Caco-2 (cell line): ENCODE results near the gene SGCD. TPM values are rescaled to one million over a fixed set of nuclear protein-coding genes. Genes with fewer than 3 reads are reported as not detected.

ENCODE experiments used
- BruUV-seq: library from RNA; stranded (reverse); fragments of 400-500 nt; replicated peaks from 2 replicates; lab custom pipeline; 2021; lab: Mats Ljungman, UMichigan
- CTCF ChIA-PET: fragments of 300-600 bp; sonication (Branson Sonifier 250); formaldehyde crosslinking; loops from one replicate; lab custom pipeline; 2022; ENCODE audit warnings: antibody characterized with exemption; lab: Charles Lee
- POLR2A ChIA-PET: fragments of 300-600 bp; sonication (Branson Sonifier 250); formaldehyde crosslinking; loops from one replicate; lab custom pipeline; 2022; ENCODE audit warnings: antibody characterized with exemption; lab: Charles Lee
- DNase-seq, 2 experiments: peaks; one replicate each; pipeline versions ENCODE4 v3.0.0 to v3.0.0-alpha.2; 2020 to 2022
- H3K27me3 ChIP-seq: replicated peaks from 2 replicates; pipeline ENCODE4 v1.6.0; 2011; ENCODE audit warnings: low read length; ENCODE audit not compliant: control insufficient read depth, insufficient read depth
- H3K36me3 ChIP-seq: 2 replicates; pipeline ENCODE4 v1.5.1; 2011; ENCODE audit warnings: low read length; ENCODE audit not compliant: control insufficient read depth, insufficient read depth
- H3K4me1 ChIP-seq: fragments of 250-450 bp; sonication (Bioruptor Pico); 2 replicates; pipeline ENCODE4 v1.5.1; 2020; ENCODE audit warnings: mild to moderate bottlenecking
- H3K4me3 ChIP-seq: 2 replicates; pipeline ENCODE4 v1.5.1; 2011; ENCODE audit warnings: low read depth, mild to moderate bottlenecking, control low read depth, low read length
- H3K9me3 ChIP-seq: fragments of 250-450 bp; sonication (Bioruptor Pico); 2 replicates; pipeline ENCODE4 v1.5.1; 2020; ENCODE audit warnings: mild to moderate bottlenecking, moderate library complexity
- H3K27ac Mint-ChIP-seq: one replicate; pipeline ENCODE4 v1.8.0; 2022; ENCODE audit warnings: mixed read lengths; ENCODE audit not compliant: unreplicated experiment
- H3K27me3 Mint-ChIP-seq: one replicate; pipeline ENCODE4 v1.8.0; 2022; ENCODE audit warnings: mixed read lengths; ENCODE audit not compliant: insufficient read depth, unreplicated experiment
- H3K36me3 Mint-ChIP-seq: one replicate; pipeline ENCODE4 v1.8.0; 2022; ENCODE audit warnings: mild to moderate bottlenecking, mixed read lengths; ENCODE audit not compliant: insufficient read depth, unreplicated experiment
- H3K4me1 Mint-ChIP-seq: one replicate; pipeline ENCODE4 v1.8.0; 2022; ENCODE audit warnings: low read depth, mixed read lengths; ENCODE audit not compliant: unreplicated experiment
- H3K4me3 Mint-ChIP-seq: one replicate; pipeline ENCODE4 v1.8.0; 2022; ENCODE audit warnings: mild to moderate bottlenecking, moderate library complexity, mixed read lengths; ENCODE audit not compliant: unreplicated experiment
- H3K9me3 Mint-ChIP-seq: one replicate; pipeline ENCODE4 v1.8.0; 2022; ENCODE audit warnings: mixed read lengths; ENCODE audit not compliant: unreplicated experiment
- intact Hi-C: fragments of 100-400 bp; cut with micrococcal nuclease; formaldehyde crosslinking; loops from one replicate; pipeline ENCODE4 v1.10.0; 2022; ENCODE audit not compliant: unreplicated experiment
- total RNA-seq: library from RNA; stranded (reverse); gene quantifications from 2 replicates; pipeline ENCODE4 v1.2.3, GENCODE V29; 2022
- TF ChIP-seq, protein P1 (sequence below), 2 experiments: fragments of 200-600 bp in 1 of 2; IDR thresholded peaks; 1 replicate in 1 of 2; 2 replicates in 1 of 2; pipeline versions ENCODE4 v1.5.1 to v1.8.0; 2011 to 2022; ENCODE audit warnings: antibody characterized with exemption in 1 of 2, control low read depth in 1 of 2, inconsistent platforms in 1 of 2, low read depth in 1 of 2, low read length in 1 of 2, mild to moderate bottlenecking in 1 of 2, moderate library complexity in 1 of 2; ENCODE audit not compliant: insufficient read depth in 1 of 2, severe bottlenecking in 1 of 2, unreplicated experiment in 1 of 2

SGCD gene
- total RNA-seq, 1 experiment from 2014 or later: 0.20 TPM

DNA sequence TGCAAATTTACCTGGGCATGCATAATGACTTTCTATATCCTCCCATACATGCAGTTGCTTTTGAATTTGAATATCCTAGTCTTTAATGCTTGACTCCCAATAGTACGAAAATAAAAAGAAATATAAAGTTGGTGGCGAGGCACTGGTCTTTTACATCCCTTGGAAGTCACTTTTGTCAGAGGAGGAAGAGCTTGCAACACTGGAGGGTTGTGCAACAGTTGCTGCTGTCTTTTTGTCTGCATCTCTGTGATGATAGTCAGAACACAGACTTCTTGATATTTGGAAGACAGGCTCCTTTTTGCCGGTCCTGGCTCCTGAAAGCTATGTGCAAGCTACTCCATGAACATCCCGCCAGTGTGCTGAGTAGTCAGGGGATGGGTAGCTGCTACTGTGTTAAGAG, 16.8 kb upstream of the SGCD start:
- Histone ChIP-seq H3K4me3 (no peak overlapping the region), H3K9me3 (peaks cover 4% of the 10 kb centered on the region; the same call in 1 of the 2 replicates), H3K27me3 (no peaks in the 10 kb centered on the region), H3K36me3 (no peaks in the 10 kb centered on the region), H3K4me1 (no peaks in the 10 kb centered on the region)
- TF ChIP-seq, protein P1, sequence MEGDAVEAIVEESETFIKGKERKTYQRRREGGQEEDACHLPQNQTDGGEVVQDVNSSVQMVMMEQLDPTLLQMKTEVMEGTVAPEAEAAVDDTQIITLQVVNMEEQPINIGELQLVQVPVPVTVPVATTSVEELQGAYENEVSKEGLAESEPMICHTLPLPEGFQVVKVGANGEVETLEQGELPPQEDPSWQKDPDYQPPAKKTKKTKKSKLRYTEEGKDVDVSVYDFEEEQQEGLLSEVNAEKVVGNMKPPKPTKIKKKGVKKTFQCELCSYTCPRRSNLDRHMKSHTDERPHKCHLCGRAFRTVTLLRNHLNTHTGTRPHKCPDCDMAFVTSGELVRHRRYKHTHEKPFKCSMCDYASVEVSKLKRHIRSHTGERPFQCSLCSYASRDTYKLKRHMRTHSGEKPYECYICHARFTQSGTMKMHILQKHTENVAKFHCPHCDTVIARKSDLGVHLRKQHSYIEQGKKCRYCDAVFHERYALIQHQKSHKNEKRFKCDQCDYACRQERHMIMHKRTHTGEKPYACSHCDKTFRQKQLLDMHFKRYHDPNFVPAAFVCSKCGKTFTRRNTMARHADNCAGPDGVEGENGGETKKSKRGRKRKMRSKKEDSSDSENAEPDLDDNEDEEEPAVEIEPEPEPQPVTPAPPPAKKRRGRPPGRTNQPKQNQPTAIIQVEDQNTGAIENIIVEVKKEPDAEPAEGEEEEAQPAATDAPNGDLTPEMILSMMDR (IDR thresholded peaks at IDR 0.05; ENCODE audit: insufficient read depth in 1 of 2, low read depth in 1 of 2, low read length in 1 of 2, severe bottlenecking in 1 of 2, unreplicated experiment in 1 of 2): no peak
- Mint-ChIP-seq H3K27ac (no peak overlapping the region), H3K4me3 (no peak overlapping the region), H3K9me3 (peaks cover 11% of the 10 kb centered on the region), H3K36me3 (no peaks in the 10 kb centered on the region), H3K4me1 (no peaks in the 10 kb centered on the region), H3K27me3 (no peaks in the 10 kb centered on the region)
- DNase-seq: no peak
- intact Hi-C loops: no loop called here
- no TSS peak for BruUV-seq
- POLR2A ChIA-PET: no interaction called here
- CTCF ChIA-PET: no interaction called here

DNA sequence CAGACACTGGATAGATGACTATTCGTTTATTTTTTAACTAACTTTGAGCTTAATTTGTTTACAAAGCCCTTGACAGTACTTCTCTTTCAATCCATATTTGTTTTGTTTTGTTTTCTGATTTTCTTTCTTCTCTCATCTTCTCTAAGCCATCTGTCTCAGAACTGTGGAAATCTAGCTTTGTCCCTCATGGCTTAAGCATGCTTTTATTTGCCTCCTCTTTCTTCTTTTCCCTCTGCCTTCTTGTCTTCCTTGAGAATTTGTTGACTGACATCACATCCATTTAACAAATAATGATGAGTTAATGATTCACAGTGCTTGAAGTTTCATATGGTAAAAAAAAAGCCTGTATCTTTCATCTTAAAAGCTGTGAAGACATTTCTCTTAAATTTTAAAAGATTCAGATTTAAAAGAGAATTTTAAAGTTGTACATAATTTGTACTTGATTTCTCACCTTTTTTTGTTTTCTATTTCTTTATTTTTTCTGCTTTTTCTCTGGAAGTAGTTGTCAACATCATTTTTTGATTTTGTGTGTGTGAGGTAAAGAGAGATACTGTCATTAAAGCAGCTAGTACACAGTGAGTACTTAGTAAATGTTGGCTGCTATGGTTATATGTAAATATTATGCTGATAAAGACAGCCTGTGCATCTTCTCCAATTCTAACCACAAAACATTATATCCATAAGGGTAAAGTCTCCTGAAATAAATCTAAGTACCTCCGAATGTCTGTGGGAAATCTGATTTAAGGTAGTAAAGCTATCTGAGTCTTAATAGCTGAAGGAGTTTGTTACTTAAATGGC, 13.9 kb upstream of the SGCD start:
- Mint-ChIP-seq H3K27me3 (no peaks in the 10 kb centered on the region), H3K4me1 (no peaks in the 10 kb centered on the region), H3K9me3 (peaks cover 11% of the 10 kb centered on the region), H3K36me3 (no peaks in the 10 kb centered on the region), H3K27ac (no peak overlapping the region), H3K4me3 (no peak overlapping the region)
- ChIA-PET POLR2A (no interaction called here), CTCF (no interaction called here)
- H3K4me3 ChIP-seq: no peak overlapping the region
- H3K4me1 ChIP-seq: no peaks in the 10 kb centered on the region
- H3K9me3 ChIP-seq: no peaks in the 10 kb centered on the region
- TF ChIP-seq, protein P1 (IDR thresholded peaks at IDR 0.05; ENCODE audit: insufficient read depth in 1 of 2, low read depth in 1 of 2, low read length in 1 of 2, severe bottlenecking in 1 of 2, unreplicated experiment in 1 of 2): no peak
- intact Hi-C loops: no loop called here
- BruUV-seq: no TSS peak
- H3K36me3 ChIP-seq: no peaks in the 10 kb centered on the region
- H3K27me3 ChIP-seq: no peaks in the 10 kb centered on the region
- no peak for DNase-seq

GRCh38 chr5:156314416-156314815, 12.5 kb upstream of the SGCD start:
- H3K27me3 ChIP-seq: no peaks in the 10 kb centered on the region
- intact Hi-C loops: no loop called here
- TF ChIP-seq, protein P1 (IDR thresholded peaks at IDR 0.05; ENCODE audit: insufficient read depth in 1 of 2, low read depth in 1 of 2, low read length in 1 of 2, severe bottlenecking in 1 of 2, unreplicated experiment in 1 of 2): no peak
- ChIA-PET POLR2A (no interaction called here), CTCF (no interaction called here)
- H3K4me1 Mint-ChIP-seq: no peaks in the 10 kb centered on the region
- no peak overlapping the region for H3K4me3 ChIP-seq
- H3K36me3 Mint-ChIP-seq: no peaks in the 10 kb centered on the region
- peaks cover 5% of the 10 kb centered on the region for H3K9me3 Mint-ChIP-seq
- H3K4me3 Mint-ChIP-seq: no peak overlapping the region
- no TSS peak for BruUV-seq
- no peaks in the 10 kb centered on the region for H3K4me1 ChIP-seq
- no peaks in the 10 kb centered on the region for H3K27me3 Mint-ChIP-seq
- no peak for DNase-seq
- H3K27ac Mint-ChIP-seq: no peak overlapping the region
- H3K9me3 ChIP-seq: no peaks in the 10 kb centered on the region
- H3K36me3 ChIP-seq: no peaks in the 10 kb centered on the region
